HG03175 (cell line): ENCODE data around the gene DIAPH2.

Experiments
- ATAC-seq: cut with Tn5 transposase; IDR thresholded peaks from one replicate; pipeline ENCODE4 v1.9.1; 2021; ENCODE audit warnings: mild to moderate bottlenecking, moderate library complexity; ENCODE audit not compliant: unreplicated experiment

Gene DIAPH2

GRCh38 chrX:97628326-97628725 lies 943.7 kb downstream of the DIAPH2 start:
- no peak for ATAC-seq

- ATAC-seq: no peak
These were observed 944.4 kb downstream of the DIAPH2 start for GRCh38 chrX:97628807-97629596.

- no peak for ATAC-seq
These were observed 944.9 kb downstream of the DIAPH2 start for GRCh38 chrX:97629597-97629985.

- no peak for ATAC-seq
These were observed 949.2 kb downstream of the DIAPH2 start for GRCh38 chrX:97633798-97634197.

GRCh38 chrX:97636473-97637140 lies 952.0 kb downstream of the DIAPH2 start:
- ATAC-seq: no peak

GRCh38 chrX:97637289-97637688 lies 952.6 kb downstream of the DIAPH2 start:
- ATAC-seq: no peak

- ATAC-seq: no peak
These were observed 954.0 kb downstream of the DIAPH2 start for GRCh38 chrX:97638621-97639020.

GRCh38 chrX:97639526-97639925 lies 954.9 kb downstream of the DIAPH2 start:
- ATAC-seq: no peak
